Stomach (tissue), 9 donors: Measurements from ENCODE around the gene HSPA12A. TPM values are rescaled to one million over a fixed set of nuclear protein-coding genes. Genes with fewer than 3 reads are reported as not detected.

Experiments
- DNase-seq, 2 donors: peaks; one replicate each; pipeline versions ENCODE4 v3.0.0 to v3.0.0-alpha.2; 2013 to 2019
- H3K27ac ChIP-seq, 5 donors: fragments of 200-600 bp in 4 of 5; sonication (generic) in 4 of 5; one replicate each; pipeline ENCODE4 v1.5.1; 2013 to 2019; ENCODE audit warnings: mild to moderate bottlenecking in 1 of 5, moderate library complexity in 1 of 5
- H3K27me3 ChIP-seq, 3 donors: fragments of 200-600 bp; sonication (generic); one replicate each; pipeline ENCODE4 v1.5.1; 2017 to 2019; ENCODE audit warnings: mixed run types in 1 of 3
- H3K36me3 ChIP-seq, 4 donors: fragments of 200-600 bp; sonication (generic); 1 replicate in 3 of 4; 2 replicates in 1 of 4; pipeline ENCODE4 v1.5.1; 2016 to 2019
- H3K4me1 ChIP-seq, 4 donors: fragments of 200-600 bp; sonication (generic); one replicate each; pipeline ENCODE4 v1.5.1; 2016 to 2019
- H3K4me3 ChIP-seq, 4 donors: fragments of 200-600 bp; sonication (generic) in 3 of 4; one replicate each; pipeline ENCODE4 v1.5.1; 2016 to 2019; ENCODE audit warnings: mild to moderate bottlenecking in 1 of 4
- H3K9me3 ChIP-seq, 4 donors: fragments of 200-600 bp; sonication (generic); one replicate each; pipeline ENCODE4 v1.5.1; 2016 to 2019
- CTCF ChIP-seq, 7 experiments: fragments of 450-650 bp in 4 of 7; fragments of 200-600 bp in 3 of 7; sonication (generic) in 3 of 7; IDR thresholded peaks; one replicate each; pipeline ENCODE4 v1.5.1; 2016 to 2019; ENCODE audit warnings: antibody characterized with exemption in 7 of 7, control low read depth in 2 of 7, mild to moderate bottlenecking in 1 of 7
- EP300 ChIP-seq: sonication (generic); formaldehyde crosslinking; IDR thresholded peaks from one replicate; pipeline ENCODE4 v1.6.1; 2017; ENCODE audit warnings: antibody characterized with exemption
- POLR2A ChIP-seq, 4 donors: fragments of 450-650 bp; IDR thresholded peaks; one replicate each; pipeline ENCODE4 v1.6.1; 2016; ENCODE audit warnings: antibody characterized with exemption in 4 of 4, control low read depth in 2 of 4, mild to moderate bottlenecking in 1 of 4, moderate library complexity in 1 of 4
- POLR2AphosphoS5 ChIP-seq, 3 donors: sonication (generic); formaldehyde crosslinking; IDR thresholded peaks; one replicate each; pipeline ENCODE4 v1.6.1; 2016; ENCODE audit warnings: antibody characterized with exemption in 3 of 3
- WGBS, 5 donors: extraction: QIAGEN DNeasy Blood & Tissue Kit in 3 of 5; methylation state at CpG; one replicate each; pipeline versions ENCODE4 v1.1.5 to v1.1.7; 2013 to 2018; 5-methylcytosine and 5-hydroxymethylcytosine counted together
- intact Hi-C: fragments of 100-400 bp; cut with DNase I; formaldehyde crosslinking; loops from one replicate; pipeline ENCODE4 v1.15.1; 2023; ENCODE audit warnings: low total_unique reads
- polyA plus RNA-seq, 3 donors: library from polyadenylated mRNA; stranded (reverse); fragments of 200-250 nt; gene quantifications; one replicate each; pipeline ENCODE4 v1.2.3, GENCODE V29; 2013
- total RNA-seq, 5 donors: library from RNA; depleted of rRNA; stranded (reverse); fragments of >200 nt; gene quantifications; one replicate each; pipeline versions ENCODE4 v1.1.0 to v1.2.3, GENCODE V29; 2014 to 2016
- donor health status: healthy with polysubstance abuse.
- donor health status: Bipolar disorder and iron deficiency.
- donor health status: healthy.

The HSPA12A gene
- total and polyA plus RNA-seq, 8 donors = 2.0 to 25.5 (median 4.1) TPM

GRCh38 chr10:116720668-116721546 lies 21.5 kb downstream of the HSPA12A start:
- Histone ChIP-seq H3K27me3 (peaks cover 0 to 7% (median 0%) of the 10 kb centered on the region in 3 donors), H3K36me3 (no peaks in the 10 kb centered on the region), H3K4me3 (no peak overlapping the region), H3K9me3 (no peaks in the 10 kb centered on the region), H3K27ac (no peak overlapping the region), H3K4me1 (peaks cover 0 to 11% (median 5%) of the 10 kb centered on the region in 4 donors)
- intact Hi-C loops = no loop called here
- WGBS, 5 donors = 39 to 60% (median 53%) methylated on average over 7 of the region's 7 CpGs
- no peak for DNase-seq
- no peak for TF ChIP-seq EP300
- no peak for TF ChIP-seq POLR2A (IDR thresholded peaks at IDR 0.05)
- TF ChIP-seq CTCF (IDR thresholded peaks at IDR 0.05) = no peak
- TF ChIP-seq POLR2AphosphoS5 (IDR thresholded peaks at IDR 0.05) = no peak

- 55 to 73% (median 64%) methylated on average over 7 of the region's 7 CpGs for WGBS, 5 donors
- Histone ChIP-seq H3K4me3 (no peak overlapping the region), H3K4me1 (peaks cover 0 to 11% (median 5%) of the 10 kb centered on the region in 4 donors), H3K27me3 (peaks cover 0 to 7% (median 0%) of the 10 kb centered on the region in 3 donors), H3K27ac (no peak overlapping the region), H3K9me3 (no peaks in the 10 kb centered on the region), H3K36me3 (no peaks in the 10 kb centered on the region)
- intact Hi-C loops = no loop called here
- DNase-seq = no peak
- TF ChIP-seq POLR2AphosphoS5 (IDR thresholded peaks at IDR 0.05) (no peak), CTCF (IDR thresholded peaks at IDR 0.05) (no peak), POLR2A (IDR thresholded peaks at IDR 0.05) (no peak), EP300 (no peak)
Observed at GRCh38 chr10:116720241-116720643, 22.1 kb downstream of the HSPA12A start.

GRCh38 chr10:116719804-116720203 lies 22.6 kb downstream of the HSPA12A start:
- intact Hi-C loops = no loop called here
- peaks cover 0 to 7% (median 0%) of the 10 kb centered on the region in 3 donors for H3K27me3 ChIP-seq
- no peak for TF ChIP-seq POLR2AphosphoS5 (IDR thresholded peaks at IDR 0.05)
- no peak for TF ChIP-seq POLR2A (IDR thresholded peaks at IDR 0.05)
- no peak for TF ChIP-seq EP300
- no peak for TF ChIP-seq CTCF (IDR thresholded peaks at IDR 0.05)
- no peaks in the 10 kb centered on the region for H3K36me3 ChIP-seq
- no peak overlapping the region for H3K27ac ChIP-seq
- WGBS, 5 donors = 79 to 90% (median 83%) methylated on average over 1 of the region's 1 CpG
- no peak overlapping the region for H3K4me3 ChIP-seq
- no peak for DNase-seq
- peaks cover 0 to 11% (median 5%) of the 10 kb centered on the region in 4 donors for H3K4me1 ChIP-seq
- H3K9me3 ChIP-seq = no peaks in the 10 kb centered on the region

- Histone ChIP-seq H3K9me3 (no peaks in the 10 kb centered on the region), H3K4me1 (peaks cover 0 to 11% (median 5%) of the 10 kb centered on the region in 4 donors), H3K27ac (no peak overlapping the region), H3K36me3 (no peaks in the 10 kb centered on the region), H3K27me3 (peaks cover 0 to 7% (median 0%) of the 10 kb centered on the region in 3 donors), H3K4me3 (no peak overlapping the region)
- TF ChIP-seq POLR2AphosphoS5 (IDR thresholded peaks at IDR 0.05) = no peak
- TF ChIP-seq CTCF (IDR thresholded peaks at IDR 0.05) = no peak
- TF ChIP-seq EP300 = no peak
- no peak for TF ChIP-seq POLR2A (IDR thresholded peaks at IDR 0.05)
- no peak for DNase-seq
- intact Hi-C loops = no loop called here
- WGBS, 5 donors = 88 to 94% (median 89%) methylated on average over 2 of the region's 2 CpGs; no CpG with 5 or more reads in 1 of the 5 donors
Observed at GRCh38 chr10:116718058-116718457, 24.3 kb downstream of the HSPA12A start.
